NOMO-1 treated with DMSO at 0.1 percent for 48 hours (cell line): ENCODE results near the gene PRKCB.

ENCODE experiments used
- DNase-seq: peaks from one replicate; lab custom pipeline; 2025; ENCODE audit not compliant: unreplicated experiment; lab: John Stamatoyannopoulos, UW

The PRKCB gene

DNA sequence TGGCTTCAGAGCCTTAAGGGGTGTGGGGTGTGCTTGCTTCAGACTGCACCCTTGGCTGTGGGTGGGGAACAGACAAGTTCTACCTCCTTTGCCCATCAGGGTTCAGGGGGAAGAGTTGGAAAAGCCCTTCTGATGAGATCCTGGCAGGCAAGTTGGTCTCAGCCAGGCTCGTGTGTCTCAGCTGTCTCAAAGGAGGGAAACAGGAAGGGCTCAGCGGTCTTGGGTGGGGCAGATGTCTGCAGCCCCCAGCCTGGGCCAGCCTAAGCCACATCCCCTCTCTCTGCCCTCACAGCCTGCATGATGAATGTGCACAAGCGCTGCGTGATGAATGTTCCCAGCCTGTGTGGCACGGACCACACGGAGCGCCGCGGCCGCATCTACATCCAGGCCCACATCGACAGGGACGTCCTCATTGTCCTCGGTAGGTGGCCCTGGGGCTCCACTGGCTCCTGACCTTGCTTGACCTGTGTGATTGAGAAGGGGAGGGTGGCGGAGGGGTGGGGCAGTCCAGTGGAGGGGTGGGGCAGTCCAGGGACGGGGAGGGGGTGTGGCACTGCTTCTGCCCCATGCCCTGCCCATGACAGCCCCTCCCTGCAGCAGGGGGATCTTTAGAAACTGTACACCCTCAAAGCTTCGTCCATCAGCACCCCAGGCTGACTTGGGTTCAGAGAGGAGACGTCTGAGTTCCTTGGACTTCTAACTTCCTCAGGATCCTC, 199.5 kb downstream of the PRKCB start:
- DNase-seq: no peak

DNA sequence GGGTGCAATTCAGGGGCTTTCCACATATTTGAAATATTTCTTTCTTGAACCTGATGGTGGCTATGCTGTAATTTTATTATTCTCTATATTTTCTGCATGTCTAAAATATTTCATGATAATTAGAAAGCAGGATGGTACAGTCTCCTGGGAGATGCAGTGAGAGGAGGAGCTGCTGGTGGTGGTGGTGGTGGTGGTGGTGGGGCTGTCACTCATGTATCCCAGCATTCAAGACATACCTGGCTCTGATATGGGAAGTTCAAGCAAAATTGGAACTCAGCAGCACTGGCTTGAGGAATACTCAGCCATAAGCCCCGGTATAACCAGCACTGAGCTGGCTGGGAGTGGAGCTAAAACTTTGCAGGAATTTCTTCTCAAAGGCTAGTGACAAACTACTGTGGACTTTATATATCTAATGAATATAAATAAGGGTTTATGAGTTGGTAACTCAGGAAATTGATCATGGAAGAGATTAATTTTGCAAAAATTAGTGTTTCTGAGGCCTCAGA, 200.3 kb downstream of the PRKCB start:
- DNase-seq: no peak

DNA sequence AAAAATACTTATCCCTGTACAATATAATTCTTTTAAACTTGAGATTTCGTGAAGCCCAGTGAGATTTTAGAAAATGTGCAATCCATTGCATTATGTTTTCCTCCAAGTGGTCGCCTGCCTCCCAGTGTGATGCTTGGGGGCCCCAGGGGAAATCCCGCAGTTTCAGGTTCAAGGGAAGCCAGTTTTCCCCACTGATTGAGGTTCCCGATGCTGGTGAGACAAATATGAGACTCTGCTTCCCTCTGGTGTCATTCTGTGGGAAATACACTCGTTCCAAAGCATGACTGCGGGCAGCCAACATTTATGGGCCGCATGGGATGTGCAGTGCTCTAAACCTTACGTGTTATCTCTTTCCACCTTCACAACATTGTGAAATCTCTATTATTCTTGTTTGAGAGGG, 200.8 kb downstream of the PRKCB start:
- peak; percentile 14 for DNase-seq

DNA sequence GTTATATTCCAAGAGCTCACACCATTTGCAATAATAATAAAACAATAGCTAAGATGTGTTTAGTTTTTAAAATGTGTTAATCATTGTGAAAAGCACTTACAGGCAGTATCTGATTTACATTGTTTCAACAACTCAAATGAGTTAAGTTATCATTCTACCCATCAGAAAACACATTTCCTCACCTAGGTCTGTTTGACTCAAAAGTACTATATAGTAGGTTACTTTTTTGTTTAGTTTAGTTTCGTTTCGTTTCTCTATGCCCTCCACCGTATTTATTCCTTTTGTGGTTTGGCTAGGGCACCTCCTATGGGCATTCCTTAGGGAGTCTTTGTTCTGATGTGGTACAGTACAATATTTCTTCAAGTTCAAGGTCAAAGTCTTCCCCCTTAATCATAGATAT, 201.6 kb downstream of the PRKCB start:
- no peak for DNase-seq

DNA sequence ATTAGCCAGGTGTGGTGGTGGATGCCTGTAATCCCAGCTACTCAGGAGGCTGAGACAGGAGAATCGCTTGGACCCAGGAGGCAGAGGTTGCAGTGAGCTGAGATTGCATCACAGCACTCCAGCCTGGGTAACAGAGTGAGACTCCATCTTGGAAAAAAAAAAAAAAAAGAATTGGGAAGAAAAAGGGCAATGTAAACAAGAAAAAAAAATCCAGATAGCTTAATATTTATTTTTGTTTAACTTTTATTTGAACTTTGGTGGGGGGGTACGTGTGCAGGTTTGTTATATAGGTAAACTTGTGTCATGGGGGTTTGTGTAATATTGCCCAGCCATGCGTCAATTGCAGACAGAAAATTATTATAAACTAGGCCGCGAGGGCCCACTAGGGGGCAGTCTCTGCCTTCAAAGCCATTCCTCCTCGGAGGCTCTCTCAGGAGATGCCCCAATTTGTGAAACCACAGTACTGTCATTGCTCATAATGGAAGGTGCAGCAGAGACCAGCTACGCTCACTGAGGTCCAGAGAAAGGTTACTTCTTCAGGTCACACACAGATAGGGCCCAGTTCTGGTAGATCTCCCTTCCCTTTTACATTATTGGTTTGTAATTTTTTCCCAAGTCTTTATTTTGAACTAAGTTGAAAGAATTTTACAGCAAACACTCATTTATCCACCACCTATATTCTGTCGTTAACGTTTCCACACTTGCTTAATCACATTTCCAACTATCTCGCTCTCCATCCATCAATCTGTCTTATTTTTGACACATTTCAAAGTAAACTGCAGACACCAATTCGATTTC, 206.2 kb downstream of the PRKCB start:
- peak; percentile 60 for DNase-seq

DNA sequence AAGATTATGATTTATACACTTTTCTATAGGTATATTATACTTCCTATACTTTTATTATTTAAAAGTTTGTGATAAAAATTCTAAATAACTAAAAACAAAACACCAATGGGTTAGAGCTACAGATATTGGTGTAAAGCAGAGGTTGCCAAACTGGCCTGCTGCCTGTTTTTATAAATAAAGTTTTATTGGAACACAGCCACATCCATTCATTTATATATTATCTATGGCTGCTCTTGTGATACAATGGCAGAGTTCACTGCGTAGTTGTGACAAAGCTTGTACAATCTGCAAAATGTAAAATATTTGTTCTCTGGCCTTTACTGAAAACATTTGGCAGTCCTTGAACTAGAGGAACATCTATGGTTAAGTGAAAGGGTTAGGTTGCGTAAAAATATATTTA, 208.7 kb downstream of the PRKCB start:
- DNase-seq: no peak

DNA sequence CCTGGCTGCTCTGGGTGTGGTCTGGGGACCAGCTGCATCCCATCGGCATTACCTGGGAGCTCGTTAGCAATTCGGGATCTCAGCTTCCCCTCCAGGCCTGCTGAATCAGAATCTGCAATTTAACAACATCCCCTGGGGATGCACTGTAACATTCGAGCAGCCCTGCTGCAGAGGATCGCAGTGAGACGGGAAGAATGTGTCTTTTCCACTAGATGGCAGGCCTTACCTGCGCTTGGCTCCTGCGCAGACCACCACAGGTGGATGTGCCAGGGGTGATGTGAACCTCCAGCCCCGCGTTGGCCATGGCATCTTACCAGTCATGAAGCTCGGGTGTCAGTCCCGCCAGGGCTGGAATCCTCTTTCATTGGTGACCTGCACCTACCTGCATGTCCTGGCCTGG, 209.9 kb downstream of the PRKCB start:
- no peak for DNase-seq

DNA sequence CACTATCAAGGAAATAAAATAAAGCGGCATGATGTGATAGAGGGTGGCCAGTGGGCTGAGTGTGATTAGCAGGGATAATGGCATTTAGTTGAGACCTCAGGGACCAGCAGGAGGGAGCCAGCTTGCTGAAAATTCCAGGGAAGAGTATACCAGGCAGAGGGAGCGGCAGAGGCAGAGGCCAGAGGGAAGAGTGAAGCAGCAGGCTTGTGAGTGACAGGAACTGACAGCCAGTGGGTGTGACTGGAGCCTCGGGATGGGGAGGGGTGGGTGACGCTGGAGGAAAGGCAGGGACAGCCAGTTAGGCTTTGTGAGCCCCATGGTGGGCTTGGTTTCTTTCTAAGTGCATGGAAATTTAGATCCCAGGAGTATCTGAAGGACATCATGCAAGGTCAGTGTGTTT, 210.7 kb downstream of the PRKCB start:
- DNase-seq: no peak

DNA sequence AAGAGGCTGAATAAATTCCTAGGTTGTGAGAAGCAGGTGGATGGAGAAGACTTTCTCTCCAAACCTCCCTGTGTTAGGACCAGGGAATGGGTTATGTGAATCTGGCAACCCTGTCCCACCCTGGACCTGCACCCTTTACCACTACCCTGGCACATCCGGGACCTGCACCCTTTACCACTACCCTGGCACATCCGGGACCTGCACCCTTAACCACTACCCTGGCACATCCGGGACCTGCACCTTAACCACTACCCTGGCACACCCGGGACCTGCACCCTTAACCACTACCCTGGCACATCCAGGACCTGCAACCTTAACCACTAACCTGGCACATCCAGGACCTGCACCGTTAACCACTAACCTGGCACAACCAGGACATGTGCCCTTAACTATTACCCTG, 213.3 kb downstream of the PRKCB start:
- no peak for DNase-seq

DNA sequence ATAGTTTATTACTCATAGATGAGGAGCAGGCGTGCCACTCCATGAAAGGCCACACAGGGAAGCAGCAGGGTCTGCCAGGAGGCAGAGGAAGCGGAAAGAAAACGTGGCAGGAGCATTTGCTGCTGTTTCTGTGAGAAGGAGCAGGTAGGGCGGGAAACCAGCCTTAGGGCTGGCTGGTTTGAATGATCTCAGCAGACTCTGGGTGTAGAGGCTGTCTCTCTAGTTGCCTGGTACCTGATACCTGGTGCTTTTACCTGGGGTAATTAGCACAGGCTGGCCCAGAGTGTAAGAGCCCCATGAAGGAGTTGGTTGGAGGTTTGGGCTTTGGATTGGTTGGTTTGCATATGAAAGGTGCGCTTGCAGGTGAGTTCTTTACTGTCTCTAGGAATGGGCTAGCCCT, 215.3 kb downstream of the PRKCB start:
- DNase-seq: no peak

DNA sequence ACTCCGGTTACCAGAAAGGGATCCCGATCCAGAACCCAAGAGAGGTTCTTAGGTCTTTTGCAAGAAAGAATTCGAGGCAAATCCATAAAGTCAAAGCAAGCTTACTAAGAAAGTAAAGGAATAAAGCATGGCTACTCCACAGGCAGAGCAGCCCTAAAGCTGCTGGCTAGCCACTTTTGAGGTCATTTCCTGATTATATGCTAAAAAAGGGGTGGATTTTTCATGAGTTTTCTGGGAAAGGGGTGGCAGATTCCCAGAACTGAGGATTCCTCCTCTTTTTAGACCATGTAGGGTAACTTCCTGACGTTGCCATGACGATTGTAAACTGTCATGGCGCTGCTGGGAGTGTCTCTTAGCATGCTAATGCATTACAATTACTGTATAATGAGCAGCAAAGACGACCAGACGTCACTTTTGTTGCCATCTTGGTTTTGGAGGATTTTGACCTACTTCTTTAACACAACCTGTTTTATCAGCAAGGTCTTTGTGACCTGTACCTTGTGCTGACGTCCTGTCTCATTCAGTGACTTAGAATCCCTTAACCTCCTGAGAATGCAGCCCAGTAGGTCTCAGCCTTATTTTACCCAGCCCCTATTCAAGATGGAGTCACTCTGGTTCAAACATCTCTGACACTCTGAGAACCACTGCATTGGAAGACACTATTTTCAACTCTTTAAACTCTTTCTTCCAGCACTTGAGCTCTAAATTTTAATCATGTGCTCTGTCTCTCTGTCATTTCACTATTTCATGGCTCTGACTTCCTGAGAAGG, 216.7 kb downstream of the PRKCB start:
- DNase-seq: no peak

DNA sequence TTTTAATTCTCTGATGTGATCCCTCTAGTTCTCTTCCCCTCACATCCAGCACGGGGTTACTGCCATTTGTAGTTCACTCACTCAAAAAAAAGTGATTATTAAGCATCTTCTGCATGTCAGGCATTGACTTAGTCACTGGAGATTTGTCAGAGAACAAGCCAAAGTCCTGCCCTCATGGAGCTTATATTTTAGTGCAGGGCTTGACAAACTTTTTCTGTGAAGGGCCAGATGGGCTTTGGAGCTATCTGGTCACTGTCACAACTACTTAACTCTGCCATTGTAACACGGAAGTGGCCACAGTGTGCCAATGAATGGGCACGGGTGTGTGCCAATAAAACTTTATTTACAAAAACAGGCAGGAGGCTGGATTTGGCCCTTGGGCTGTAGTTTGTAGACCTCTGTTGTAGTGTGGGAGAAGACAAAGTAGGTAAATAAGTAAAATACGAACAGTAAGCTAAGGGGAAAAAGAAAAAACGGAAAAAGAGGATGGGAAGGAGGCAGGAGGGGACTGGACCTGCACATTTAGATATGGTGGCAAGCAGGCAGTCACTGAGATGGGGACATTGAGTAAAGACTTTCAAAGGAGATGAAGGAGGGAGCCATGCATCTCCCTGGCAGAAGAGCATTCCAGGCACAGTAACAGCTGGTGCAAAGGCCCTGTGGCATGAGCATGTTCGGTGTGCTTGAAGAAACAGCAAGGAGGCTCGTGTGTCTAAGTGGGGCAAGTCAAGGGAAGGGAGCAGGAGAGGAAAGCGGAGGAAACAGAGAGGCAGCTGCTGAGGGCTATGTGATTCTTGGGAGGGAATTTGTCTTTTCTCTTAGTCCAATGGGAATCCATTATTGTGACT, 217.5 kb downstream of the PRKCB start:
- DNase-seq: no peak

DNA sequence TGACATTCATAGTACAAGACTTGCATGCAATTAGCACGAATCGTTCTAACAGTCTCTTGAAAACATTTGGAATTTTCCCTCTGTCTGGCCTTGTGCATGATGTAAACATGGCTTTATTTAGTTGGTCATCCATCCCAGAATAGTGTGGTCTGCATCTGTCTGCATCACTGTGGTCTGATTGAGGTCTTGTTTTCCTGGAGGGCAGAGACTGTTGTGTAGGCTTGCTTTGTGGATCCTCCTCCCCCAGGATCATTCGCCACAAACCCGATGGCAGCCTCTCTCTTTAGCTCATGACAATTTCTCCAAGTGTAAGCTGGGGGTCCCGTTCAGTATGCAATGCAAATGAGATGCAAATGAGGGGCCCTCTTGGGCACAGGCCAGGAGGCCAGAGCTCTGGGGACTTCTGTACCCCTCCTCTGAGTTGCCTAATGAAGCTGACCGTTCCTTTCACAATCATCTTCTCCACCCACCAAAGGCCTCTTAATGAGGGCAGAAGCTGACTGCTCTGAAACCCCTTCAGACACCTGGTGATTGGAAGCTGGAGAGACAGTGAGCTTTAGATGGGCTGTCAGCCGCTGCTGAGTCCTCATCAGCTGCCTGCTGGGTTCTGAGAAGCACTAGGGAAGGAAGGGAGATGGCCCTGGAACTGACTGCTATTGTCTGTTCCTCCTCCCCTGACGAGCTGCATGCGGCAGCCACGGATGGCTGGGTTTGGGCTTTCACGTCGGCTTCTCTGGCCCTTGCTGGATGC, 219.1 kb downstream of the PRKCB start:
- DNase-seq: no peak

DNA sequence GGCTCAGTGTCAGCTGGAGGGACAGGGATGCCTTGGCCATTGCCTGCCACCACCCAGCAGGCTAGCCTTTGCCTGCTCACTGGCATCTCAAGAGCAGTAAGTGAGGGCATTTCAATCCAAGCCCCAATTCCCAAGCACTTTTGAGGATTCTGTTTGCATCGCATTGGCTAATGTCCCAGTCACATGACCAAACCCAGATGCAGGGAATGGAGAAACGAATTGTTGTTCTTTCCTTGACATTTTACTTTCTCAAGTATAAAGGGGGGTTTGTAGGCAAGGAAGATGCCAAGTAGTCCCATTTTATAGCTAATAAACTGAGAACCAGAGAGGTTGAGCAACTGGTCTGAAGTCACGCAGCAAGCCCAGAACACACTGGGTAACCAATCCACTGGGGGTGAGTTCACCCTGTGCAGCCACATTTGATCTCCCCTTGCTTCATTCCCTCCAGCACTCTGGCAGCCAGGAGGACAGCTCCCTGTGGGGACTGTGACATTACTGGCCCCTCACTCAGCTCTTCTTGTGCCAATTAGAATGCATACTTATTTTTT, 226.6 kb downstream of the PRKCB start:
- DNase-seq: no peak

DNA sequence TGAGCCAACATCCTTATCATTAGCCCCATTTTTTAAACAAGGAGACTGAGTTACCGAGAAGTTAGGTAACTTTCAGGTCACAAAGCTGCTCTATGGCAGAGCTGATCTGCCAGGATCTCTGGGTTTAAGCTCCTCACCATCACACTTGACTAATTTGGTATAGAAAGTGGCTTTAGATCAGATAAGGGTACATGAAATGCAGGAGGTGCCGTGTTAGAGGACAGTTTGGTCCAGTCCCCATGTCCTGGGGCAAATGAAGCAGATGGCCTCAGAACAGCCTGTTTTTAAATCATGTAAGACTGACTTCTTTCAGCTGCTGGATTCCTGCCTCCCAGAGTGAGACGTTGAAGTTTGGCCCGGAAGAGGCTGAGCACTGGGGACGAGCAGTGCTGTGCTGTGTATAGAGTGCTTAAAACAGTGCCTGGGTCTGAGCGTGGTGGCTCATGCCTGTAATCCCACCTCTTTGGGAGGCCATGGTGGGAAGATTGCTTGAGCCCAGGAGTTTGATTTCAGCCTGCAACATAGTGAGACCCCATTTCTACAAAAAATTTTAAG, 233.3 kb downstream of the PRKCB start:
- DNase-seq: no peak

DNA sequence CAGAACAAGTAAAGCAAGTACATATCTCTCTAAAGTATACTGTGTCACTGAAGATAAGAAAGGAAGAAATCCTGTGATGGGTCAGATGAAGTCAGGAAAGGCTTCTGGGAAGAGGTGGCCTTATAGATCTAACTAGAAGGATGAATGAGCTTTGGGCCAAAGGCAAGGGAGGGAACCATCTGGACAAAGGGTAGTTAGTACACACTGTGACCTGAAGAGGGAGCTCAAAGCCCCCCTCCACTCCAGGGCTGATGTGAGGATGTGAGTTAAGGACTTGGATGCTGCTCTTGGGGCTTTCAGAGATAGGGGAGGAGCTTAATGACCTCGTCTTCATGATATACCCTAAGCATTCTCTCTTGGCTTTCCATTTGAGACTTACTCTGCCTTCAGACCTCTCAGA, 235.1 kb downstream of the PRKCB start:
- no peak for DNase-seq

DNA sequence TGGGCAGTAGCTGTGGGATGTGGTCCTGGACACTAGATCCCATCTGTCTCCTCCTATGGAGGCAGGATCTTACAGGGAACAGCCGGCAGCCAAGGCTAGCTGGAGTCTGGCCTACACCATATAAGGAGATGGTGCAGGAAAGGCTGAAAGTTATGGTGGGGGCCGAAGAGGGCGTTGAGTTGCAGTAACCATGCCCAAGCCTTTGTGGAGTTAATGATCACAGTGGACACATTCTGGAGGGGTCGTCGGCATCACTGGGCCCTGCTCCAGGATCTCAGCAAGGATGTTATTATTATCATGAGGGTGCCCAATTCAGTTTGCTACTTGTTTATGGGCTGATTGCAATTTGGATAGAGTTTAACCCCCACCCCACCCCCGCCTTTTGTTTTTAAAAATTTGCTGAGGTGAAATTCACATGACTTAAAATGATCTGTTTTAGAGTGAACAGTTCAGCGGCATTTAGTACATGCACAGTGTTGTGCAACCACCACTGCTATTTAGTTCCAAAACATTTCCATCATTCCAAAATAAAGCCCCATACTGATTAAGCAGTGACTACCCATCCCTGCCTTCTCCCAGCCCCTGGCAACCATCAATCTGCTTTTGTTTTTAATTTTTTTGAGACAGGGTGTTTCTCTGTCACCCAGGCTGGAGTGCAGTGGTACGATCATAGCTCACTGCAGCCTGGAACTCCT, 236.0 kb downstream of the PRKCB start:
- DNase-seq: no peak

DNA sequence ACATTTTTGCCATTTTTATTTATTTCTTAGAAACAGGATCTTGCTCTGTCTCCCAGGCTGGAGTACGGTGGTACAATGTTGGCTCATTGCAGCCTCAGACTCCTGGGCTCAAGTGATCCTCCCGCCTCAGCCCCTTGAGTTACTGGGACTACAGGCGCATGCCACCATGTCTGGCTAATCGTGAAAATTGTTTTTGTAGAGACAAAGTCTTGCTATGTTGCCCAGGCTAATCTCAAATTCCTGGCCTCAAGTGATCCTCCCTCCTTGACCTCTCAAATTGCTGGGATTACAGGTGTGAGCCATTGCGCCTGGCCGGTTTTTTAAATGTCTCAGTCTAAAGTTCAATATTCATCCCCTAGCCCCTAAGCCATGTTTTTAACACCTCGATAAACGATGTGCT, 237.5 kb downstream of the PRKCB start:
- DNase-seq: no peak

DNA sequence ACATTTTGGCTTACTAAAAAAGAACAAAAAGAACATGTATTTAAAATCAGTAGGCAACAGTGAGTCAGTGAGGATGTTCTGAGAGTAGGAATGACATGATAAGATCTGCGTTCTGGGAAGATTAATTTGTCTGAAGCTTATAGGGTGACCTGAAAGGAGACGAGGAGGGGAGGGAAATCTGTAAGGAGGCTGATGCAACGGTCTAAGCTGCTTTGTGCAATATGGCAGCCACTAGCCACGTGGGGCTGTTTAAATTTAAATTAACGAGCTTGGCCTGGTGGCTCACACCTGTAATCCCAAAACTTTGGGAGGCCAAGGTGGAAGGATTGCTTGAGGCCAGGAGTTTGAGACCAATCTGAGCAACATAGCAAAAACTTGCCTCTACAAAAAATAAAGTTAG, 238.8 kb downstream of the PRKCB start:
- no peak for DNase-seq
